HepG2 (cell line): ENCODE measurements around the gene IGHMBP2. TPM values are rescaled to one million over a fixed set of nuclear protein-coding genes. Genes with fewer than 3 reads are reported as not detected.
A peak's percentile ranks its signal among the peaks of the same experiment; 100 is the strongest.

Source experiments
- BORCS8-MEF2B ChIP-seq: sonication (generic); formaldehyde crosslinking; IDR thresholded peaks from 2 replicates; pipeline ENCODE4 v1.8.0; 2022; ENCODE audit warnings: mild to moderate bottlenecking, missing genetic modification reagents
- EED ChIP-seq: sonication (generic); formaldehyde crosslinking; IDR thresholded peaks from 2 replicates; pipeline ENCODE4 v1.5.0; 2020; ENCODE audit warnings: mild to moderate bottlenecking, missing genetic modification reagents
- FOXA3 ChIP-seq: IDR thresholded peaks from 2 replicates; pipeline ENCODE4 v1.6.1; 2016; ENCODE audit warnings: missing genetic modification reagents, missing compliant biosample characterization
- JUN ChIP-seq: sonication (generic); formaldehyde crosslinking; IDR thresholded peaks from 2 replicates; pipeline ENCODE4 v1.4.0; 2020; ENCODE audit warnings: mild to moderate bottlenecking, missing genetic modification reagents
- NFE2L1 ChIP-seq: sonication (generic); formaldehyde crosslinking; IDR thresholded peaks from 2 replicates; pipeline ENCODE4 v1.4.0; 2020; ENCODE audit warnings: missing genetic modification reagents, mild to moderate bottlenecking, borderline replicate concordance
- SMAD1 ChIP-seq: sonication (generic); formaldehyde crosslinking; IDR thresholded peaks from 2 replicates; pipeline ENCODE4 v1.4.0; 2020; ENCODE audit warnings: missing genetic modification reagents, low read depth, mild to moderate bottlenecking, borderline replicate concordance
- ZFP62 ChIP-seq: sonication (generic); formaldehyde crosslinking; IDR thresholded peaks from 2 replicates; pipeline ENCODE4 v1.4.0; 2020; ENCODE audit warnings: missing genetic modification reagents
- ZNF10 ChIP-seq: sonication (generic); formaldehyde crosslinking; IDR thresholded peaks from 2 replicates; pipeline ENCODE4 v1.4.0; 2020; ENCODE audit warnings: mild to moderate bottlenecking, low read depth, missing genetic modification reagents, borderline replicate concordance
- ZNF724P ChIP-seq: sonication (generic); formaldehyde crosslinking; IDR thresholded peaks from 2 replicates; pipeline ENCODE4 v1.8.0; 2022; ENCODE audit warnings: missing genetic modification reagents, borderline replicate concordance
- ZNF878 ChIP-seq: sonication (generic); formaldehyde crosslinking; IDR thresholded peaks from 2 replicates; pipeline ENCODE4 v1.8.1; 2023; ENCODE audit warnings: mild to moderate bottlenecking, missing genetic modification reagents, moderate library complexity
- polyA plus RNA-seq, 8 experiments: library from polyadenylated mRNA; depleted of rRNA in 3 of 8; stranded (reverse) in 7 of 8; unstranded in 1 of 8; fragments of >200 nt; fragmentation: Illumina TruSeq in 4 of 8; extraction: Trizol in 4 of 8; gene quantifications; 2 replicates each; pipeline versions ENCODE4 v1.2.1 to v1.2.3, GENCODE V29; 2011 to 2016; ENCODE audit warnings: low read depth in 4 of 8, missing spikeins in 1 of 8, mixed read lengths in 1 of 8; ENCODE audit not compliant: insufficient read depth in 1 of 8
- total RNA-seq, 5 experiments: library from RNA; depleted of rRNA; stranded (reverse); fragments of >200 nt; fragmentation: Illumina TruSeq; extraction: Trizol; gene quantifications; 2 replicates each; pipeline ENCODE4 v1.2.3, GENCODE V29; 2016; ENCODE audit warnings: low read depth in 1 of 5
- TF ChIP-seq, protein P1 (sequence below): sonication (generic); formaldehyde crosslinking; IDR thresholded peaks from 2 replicates; pipeline ENCODE4 v1.9.0; 2021; ENCODE audit warnings: missing genetic modification reagents, mild to moderate bottlenecking, borderline replicate concordance
- TF ChIP-seq, protein P2 (sequence below): sonication (generic); formaldehyde crosslinking; conservative IDR thresholded peaks from 2 replicates; pipeline ENCODE4 v1.4.0; 2020; ENCODE audit warnings: mild to moderate bottlenecking, missing genetic modification reagents, moderate library complexity
- TF ChIP-seq, protein P3 (sequence below): sonication (generic); formaldehyde crosslinking; IDR thresholded peaks from 2 replicates; pipeline ENCODE4 v1.4.0; 2020; ENCODE audit warnings: mild to moderate bottlenecking, missing genetic modification reagents, borderline replicate concordance
- TF ChIP-seq, protein P4 (sequence below): sonication (generic); formaldehyde crosslinking; IDR thresholded peaks from 2 replicates; pipeline ENCODE4 v1.4.0; 2020; ENCODE audit warnings: mild to moderate bottlenecking, missing genetic modification reagents
- TF ChIP-seq, protein P5 (sequence below): sonication (generic); formaldehyde crosslinking; IDR thresholded peaks from 2 replicates; pipeline ENCODE4 v1.4.0; 2020; ENCODE audit warnings: missing genetic modification reagents, borderline replicate concordance

Gene IGHMBP2
- total and polyA plus RNA-seq, 2 of the 13 experiments (the other 11 are each of a cell fraction or from before 2014, with no cell fraction given), result 8.9 to 9.9 TPM

DNA sequence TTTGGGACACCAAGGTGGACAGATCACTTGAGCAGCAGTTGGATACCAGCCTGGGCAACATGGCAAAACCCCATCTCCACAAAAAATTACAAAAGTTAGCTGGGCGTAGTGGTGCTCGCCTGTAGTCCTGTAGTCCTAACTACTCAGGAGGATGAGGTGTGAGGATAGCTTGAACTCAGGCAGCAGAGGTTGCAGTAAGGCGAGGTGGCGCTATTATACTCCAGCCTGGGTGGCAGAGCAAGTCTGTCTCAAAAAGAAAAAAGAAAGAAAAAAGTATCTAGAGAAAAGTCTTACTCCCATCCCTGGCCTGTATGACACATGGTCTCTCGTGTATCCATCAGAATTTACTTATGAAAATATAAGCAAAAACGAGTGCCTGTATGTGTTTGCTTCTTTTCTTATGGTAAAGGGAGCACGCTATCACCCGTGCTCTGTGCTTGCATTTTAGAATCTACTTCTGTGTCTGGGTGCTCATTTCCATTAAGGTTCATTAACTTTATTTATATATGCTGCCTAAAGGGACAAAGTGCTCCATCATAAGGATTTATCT, 46.6 kb upstream of the IGHMBP2 start (continued):
- TF ChIP-seq, protein P1, sequence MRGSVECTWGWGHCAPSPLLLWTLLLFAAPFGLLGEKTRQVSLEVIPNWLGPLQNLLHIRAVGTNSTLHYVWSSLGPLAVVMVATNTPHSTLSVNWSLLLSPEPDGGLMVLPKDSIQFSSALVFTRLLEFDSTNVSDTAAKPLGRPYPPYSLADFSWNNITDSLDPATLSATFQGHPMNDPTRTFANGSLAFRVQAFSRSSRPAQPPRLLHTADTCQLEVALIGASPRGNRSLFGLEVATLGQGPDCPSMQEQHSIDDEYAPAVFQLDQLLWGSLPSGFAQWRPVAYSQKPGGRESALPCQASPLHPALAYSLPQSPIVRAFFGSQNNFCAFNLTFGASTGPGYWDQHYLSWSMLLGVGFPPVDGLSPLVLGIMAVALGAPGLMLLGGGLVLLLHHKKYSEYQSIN (CRISPR knock-in tag), result no peak
- TF ChIP-seq EED (CRISPR knock-in tag) (no peak), ZFP62 (CRISPR knock-in tag) (no peak), JUN (CRISPR knock-in tag) (no peak), SMAD1 (CRISPR knock-in tag) (no peak), BORCS8-MEF2B (CRISPR knock-in tag) (no peak), NFE2L1 (CRISPR knock-in tag) (no peak), ZNF724P (CRISPR knock-in tag) (no peak), ZNF10 (CRISPR knock-in tag) (no peak), ZNF878 (CRISPR knock-in tag) (no peak), FOXA3 (CRISPR knock-in tag) (no peak)
- TF ChIP-seq, protein P2, sequence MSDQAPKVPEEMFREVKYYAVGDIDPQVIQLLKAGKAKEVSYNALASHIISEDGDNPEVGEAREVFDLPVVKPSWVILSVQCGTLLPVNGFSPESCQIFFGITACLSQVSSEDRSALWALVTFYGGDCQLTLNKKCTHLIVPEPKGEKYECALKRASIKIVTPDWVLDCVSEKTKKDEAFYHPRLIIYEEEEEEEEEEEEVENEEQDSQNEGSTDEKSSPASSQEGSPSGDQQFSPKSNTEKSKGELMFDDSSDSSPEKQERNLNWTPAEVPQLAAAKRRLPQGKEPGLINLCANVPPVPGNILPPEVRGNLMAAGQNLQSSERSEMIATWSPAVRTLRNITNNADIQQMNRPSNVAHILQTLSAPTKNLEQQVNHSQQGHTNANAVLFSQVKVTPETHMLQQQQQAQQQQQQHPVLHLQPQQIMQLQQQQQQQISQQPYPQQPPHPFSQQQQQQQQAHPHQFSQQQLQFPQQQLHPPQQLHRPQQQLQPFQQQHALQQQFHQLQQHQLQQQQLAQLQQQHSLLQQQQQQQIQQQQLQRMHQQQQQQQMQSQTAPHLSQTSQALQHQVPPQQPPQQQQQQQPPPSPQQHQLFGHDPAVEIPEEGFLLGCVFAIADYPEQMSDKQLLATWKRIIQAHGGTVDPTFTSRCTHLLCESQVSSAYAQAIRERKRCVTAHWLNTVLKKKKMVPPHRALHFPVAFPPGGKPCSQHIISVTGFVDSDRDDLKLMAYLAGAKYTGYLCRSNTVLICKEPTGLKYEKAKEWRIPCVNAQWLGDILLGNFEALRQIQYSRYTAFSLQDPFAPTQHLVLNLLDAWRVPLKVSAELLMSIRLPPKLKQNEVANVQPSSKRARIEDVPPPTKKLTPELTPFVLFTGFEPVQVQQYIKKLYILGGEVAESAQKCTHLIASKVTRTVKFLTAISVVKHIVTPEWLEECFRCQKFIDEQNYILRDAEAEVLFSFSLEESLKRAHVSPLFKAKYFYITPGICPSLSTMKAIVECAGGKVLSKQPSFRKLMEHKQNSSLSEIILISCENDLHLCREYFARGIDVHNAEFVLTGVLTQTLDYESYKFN (CRISPR knock-in tag), result no peak
- TF ChIP-seq, protein P3, sequence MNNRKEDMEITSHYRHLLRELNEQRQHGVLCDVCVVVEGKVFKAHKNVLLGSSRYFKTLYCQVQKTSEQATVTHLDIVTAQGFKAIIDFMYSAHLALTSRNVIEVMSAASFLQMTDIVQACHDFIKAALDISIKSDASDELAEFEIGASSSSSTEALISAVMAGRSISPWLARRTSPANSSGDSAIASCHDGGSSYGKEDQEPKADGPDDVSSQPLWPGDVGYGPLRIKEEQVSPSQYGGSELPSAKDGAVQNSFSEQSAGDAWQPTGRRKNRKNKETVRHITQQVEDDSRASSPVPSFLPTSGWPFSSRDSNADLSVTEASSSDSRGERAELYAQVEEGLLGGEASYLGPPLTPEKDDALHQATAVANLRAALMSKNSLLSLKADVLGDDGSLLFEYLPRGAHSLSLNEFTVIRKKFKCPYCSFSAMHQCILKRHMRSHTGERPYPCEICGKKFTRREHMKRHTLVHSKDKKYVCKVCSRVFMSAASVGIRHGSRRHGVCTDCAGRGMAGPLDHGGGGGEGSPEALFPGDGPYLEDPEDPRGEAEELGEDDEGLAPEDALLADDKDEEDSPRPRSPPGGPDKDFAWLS (CRISPR knock-in tag), result no peak
- TF ChIP-seq, protein P4, sequence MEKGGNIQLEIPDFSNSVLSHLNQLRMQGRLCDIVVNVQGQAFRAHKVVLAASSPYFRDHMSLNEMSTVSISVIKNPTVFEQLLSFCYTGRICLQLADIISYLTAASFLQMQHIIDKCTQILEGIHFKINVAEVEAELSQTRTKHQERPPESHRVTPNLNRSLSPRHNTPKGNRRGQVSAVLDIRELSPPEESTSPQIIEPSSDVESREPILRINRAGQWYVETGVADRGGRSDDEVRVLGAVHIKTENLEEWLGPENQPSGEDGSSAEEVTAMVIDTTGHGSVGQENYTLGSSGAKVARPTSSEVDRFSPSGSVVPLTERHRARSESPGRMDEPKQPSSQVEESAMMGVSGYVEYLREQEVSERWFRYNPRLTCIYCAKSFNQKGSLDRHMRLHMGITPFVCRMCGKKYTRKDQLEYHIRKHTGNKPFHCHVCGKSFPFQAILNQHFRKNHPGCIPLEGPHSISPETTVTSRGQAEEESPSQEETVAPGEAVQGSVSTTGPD (CRISPR knock-in tag), result 0 out of 2 replicates have a peak, but pooled peaks have one; percentile 46
- TF ChIP-seq, protein P5, sequence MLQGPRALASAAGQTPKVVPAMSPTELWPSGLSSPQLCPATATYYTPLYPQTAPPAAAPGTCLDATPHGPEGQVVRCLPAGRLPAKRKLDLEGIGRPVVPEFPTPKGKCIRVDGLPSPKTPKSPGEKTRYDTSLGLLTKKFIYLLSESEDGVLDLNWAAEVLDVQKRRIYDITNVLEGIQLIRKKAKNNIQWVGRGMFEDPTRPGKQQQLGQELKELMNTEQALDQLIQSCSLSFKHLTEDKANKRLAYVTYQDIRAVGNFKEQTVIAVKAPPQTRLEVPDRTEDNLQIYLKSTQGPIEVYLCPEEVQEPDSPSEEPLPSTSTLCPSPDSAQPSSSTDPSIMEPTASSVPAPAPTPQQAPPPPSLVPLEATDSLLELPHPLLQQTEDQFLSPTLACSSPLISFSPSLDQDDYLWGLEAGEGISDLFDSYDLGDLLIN (CRISPR knock-in tag), result no peak
